Mammary epithelial cell (primary cell): ENCODE results near the gene SNX1.

Experiments used
- EZH2 ChIP-seq: IDR thresholded peaks from 2 replicates; pipeline ENCODE4 v1.6.1; 2012; ENCODE audit warnings: low read length, inconsistent platforms, borderline replicate concordance
- TF ChIP-seq, protein P1 (sequence below), 2 donors: IDR thresholded peaks in 1 of 2; conservative IDR thresholded peaks in 1 of 2; 2 replicates each; pipeline ENCODE4 v1.5.1; 2011 to 2012; ENCODE audit warnings: inconsistent platforms in 2 of 2, low read length in 2 of 2, mild to moderate bottlenecking in 2 of 2, control low read depth in 1 of 2, low read depth in 1 of 2; ENCODE audit not compliant: insufficient read depth in 1 of 2; ENCODE audit errors: extremely low read depth in 1 of 2

DNA sequence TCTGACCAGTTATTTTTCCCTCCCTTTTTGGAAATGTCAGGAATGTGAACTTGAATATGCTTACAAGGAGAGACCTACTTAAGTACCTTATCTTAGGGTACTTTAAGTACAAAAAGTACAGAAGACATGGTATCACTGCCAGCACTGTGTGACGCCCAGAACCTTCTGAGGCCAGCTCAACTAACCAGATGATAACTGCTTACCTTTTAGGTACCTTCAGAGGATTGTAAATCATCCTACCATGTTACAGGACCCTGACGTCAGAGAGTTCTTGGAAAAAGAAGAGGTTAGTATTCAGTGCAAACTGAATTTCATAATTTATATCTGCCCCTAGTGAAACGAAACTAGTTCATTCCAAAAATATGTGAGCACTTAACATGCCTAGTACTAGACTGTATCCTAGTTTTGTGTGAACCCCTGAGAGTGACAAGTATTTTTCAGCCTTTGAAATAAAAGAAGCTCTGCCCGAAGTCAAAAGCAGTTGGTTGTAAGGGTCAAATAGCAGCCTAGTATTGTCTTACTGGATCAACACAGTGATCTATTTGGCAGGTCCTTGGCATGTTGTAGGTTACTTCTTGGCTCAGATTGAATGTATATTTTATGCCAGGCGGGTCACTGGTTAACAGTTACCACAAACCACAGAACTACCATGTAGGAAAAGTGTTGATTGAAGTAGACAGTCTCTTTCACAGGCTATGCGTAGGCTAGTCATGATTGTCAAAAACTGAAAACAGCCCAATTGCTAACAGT, 31.9 kb downstream of the SNX1 start:
- TF ChIP-seq, protein P1, sequence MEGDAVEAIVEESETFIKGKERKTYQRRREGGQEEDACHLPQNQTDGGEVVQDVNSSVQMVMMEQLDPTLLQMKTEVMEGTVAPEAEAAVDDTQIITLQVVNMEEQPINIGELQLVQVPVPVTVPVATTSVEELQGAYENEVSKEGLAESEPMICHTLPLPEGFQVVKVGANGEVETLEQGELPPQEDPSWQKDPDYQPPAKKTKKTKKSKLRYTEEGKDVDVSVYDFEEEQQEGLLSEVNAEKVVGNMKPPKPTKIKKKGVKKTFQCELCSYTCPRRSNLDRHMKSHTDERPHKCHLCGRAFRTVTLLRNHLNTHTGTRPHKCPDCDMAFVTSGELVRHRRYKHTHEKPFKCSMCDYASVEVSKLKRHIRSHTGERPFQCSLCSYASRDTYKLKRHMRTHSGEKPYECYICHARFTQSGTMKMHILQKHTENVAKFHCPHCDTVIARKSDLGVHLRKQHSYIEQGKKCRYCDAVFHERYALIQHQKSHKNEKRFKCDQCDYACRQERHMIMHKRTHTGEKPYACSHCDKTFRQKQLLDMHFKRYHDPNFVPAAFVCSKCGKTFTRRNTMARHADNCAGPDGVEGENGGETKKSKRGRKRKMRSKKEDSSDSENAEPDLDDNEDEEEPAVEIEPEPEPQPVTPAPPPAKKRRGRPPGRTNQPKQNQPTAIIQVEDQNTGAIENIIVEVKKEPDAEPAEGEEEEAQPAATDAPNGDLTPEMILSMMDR (conservative IDR thresholded peaks at IDR 0.05 in 1 of 2, IDR thresholded peaks at IDR 0.05 in 1 of 2; ENCODE audit: extremely low read depth in 1 of 2, insufficient read depth in 1 of 2, low read depth in 1 of 2, low read length in 2 of 2) = no peak
- no peak for TF ChIP-seq EZH2
